Measurements from ENCODE around the gene DNAJC18.
"Not testable (repeated sequence)": the region's sequence is repeated elsewhere in the genome, so short reads cannot be mapped to it uniquely, and the experiment has no call there.

DNAJC18 gene

GRCh38 chr5:139390639-139391569 is 48.4 kb downstream of the DNAJC18 start:
- no peak for TF ChIP-seq CTCF (IDR thresholded peaks at IDR 0.05; ENCODE audit: low read depth, low read length, missing control alignments)
- DNase-seq (ENCODE audit: low read depth) = no peak
- peak overlapping the region; percentile 88 for H3K4me3 ChIP-seq (ENCODE audit: low read depth, low read length)

- H3K4me3 ChIP-seq (ENCODE audit: low read depth, low read length) = peak within 1 kb of the TSS; percentile 88
- DNase-seq (ENCODE audit: low read depth) = peak; percentile 95
These were observed 49.4 kb downstream of the DNAJC18 start, which contains the start of gene MZB1 for GRCh38 chr5:139389701-139390638. TSS of gene MZB1 (minus strand) at chr5:139389913. CDS start at chr5:139389856, 57 bp downstream.

GRCh38 chr5:139388198-139388821 is 51.0 kb downstream of the DNAJC18 start:
- TF ChIP-seq CTCF (IDR thresholded peaks at IDR 0.05; ENCODE audit: low read depth, low read length, missing control alignments) = no peak
- no peak for DNase-seq (ENCODE audit: low read depth)
- H3K4me3 ChIP-seq (ENCODE audit: low read depth, low read length) = peak overlapping the region; percentile 88

More at GRCh38 chr5:139389701-139390638, 49.4 kb downstream of the DNAJC18 start, which contains the start of gene MZB1:
- TF ChIP-seq CTCF (IDR thresholded peaks at IDR 0.05; ENCODE audit: low read depth, low read length, missing control alignments) = no peak

GRCh38 chr5:139387611-139388197 is 51.6 kb downstream of the DNAJC18 start:
- TF ChIP-seq CTCF (IDR thresholded peaks at IDR 0.05; ENCODE audit: low read depth, low read length, missing control alignments) = no peak
- DNase-seq (ENCODE audit: low read depth) = no peak

GRCh38 chr5:139386956-139387355 is 52.4 kb downstream of the DNAJC18 start:
- H3K4me3 ChIP-seq (ENCODE audit: low read depth, low read length); DNase-seq (ENCODE audit: low read depth): not testable (repeated sequence)

More at GRCh38 chr5:139387611-139388197, 51.6 kb downstream of the DNAJC18 start:
- H3K4me3 ChIP-seq (ENCODE audit: low read depth, low read length) = peak overlapping the region; percentile 88

- no peak for TF ChIP-seq CTCF (IDR thresholded peaks at IDR 0.05; ENCODE audit: low read depth, low read length, missing control alignments)
- no peak overlapping the region for H3K4me3 ChIP-seq (ENCODE audit: low read depth, low read length)
- no peak for DNase-seq (ENCODE audit: low read depth)
These were observed 53.3 kb downstream of the DNAJC18 start for GRCh38 chr5:139386050-139386438.

All from GM12864 (cell line).